Nephron (organoid): ENCODE data around the gene ANKMY1.

Experiments used
- H3K27ac Mint-ChIP-seq, 3 experiments: 2 replicates each; pipeline ENCODE4 v1.8.0; 2020; ENCODE audit warnings: mixed read lengths in 3 of 3, mild to moderate bottlenecking in 2 of 3, moderate library complexity in 1 of 3
- H3K27me3 Mint-ChIP-seq: 2 replicates; pipeline ENCODE4 v1.8.0; 2021; ENCODE audit warnings: low read depth, mild to moderate bottlenecking, moderate library complexity, mixed read lengths
- H3K36me3 Mint-ChIP-seq: 2 replicates; pipeline ENCODE4 v1.8.0; 2020; ENCODE audit warnings: low read depth, mixed read lengths
- H3K4me1 Mint-ChIP-seq: 2 replicates; pipeline ENCODE4 v1.8.0; 2020; ENCODE audit warnings: mixed read lengths
- H3K4me3 Mint-ChIP-seq, 3 experiments: 2 replicates each; pipeline ENCODE4 v1.8.0; 2020; ENCODE audit warnings: mild to moderate bottlenecking in 3 of 3, mixed read lengths in 3 of 3, moderate library complexity in 2 of 3
- H3K9me3 Mint-ChIP-seq: 2 replicates; pipeline ENCODE4 v1.8.0; 2020; ENCODE audit warnings: mixed read lengths
- TF ChIP-seq, protein P1 (sequence below), 3 experiments: fragments of 200-600 bp; sonication (generic); IDR thresholded peaks; one replicate each; pipeline ENCODE4 v1.5.0; 2021; ENCODE audit warnings: antibody characterized with exemption in 3 of 3; ENCODE audit not compliant: unreplicated experiment in 3 of 3

ANKMY1 gene

DNA sequence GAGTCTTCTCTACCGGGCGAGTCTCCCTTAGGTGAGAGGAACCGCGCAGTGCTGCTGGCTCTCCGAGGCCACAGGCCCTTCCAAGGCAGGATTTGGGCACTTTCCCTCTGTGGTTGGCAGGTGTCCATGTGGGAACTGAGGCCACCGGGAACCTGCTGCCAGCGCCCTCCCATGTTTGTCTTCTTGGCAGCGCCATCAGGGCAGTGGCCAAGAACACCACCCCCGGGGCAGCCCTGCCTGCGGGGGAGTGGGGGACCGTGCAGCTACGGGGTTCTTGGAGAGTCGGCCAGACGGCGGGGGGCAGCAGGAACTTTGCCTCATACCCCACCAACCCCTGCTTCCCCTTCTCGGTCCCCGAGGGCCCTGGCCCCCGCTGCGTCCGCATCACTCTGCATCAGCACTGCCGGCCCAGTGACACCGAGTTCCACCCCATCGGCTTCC lies 38.7 kb upstream of the ANKMY1 start:
- Mint-ChIP-seq H3K9me3 (no peaks in the 10 kb centered on the region), H3K4me1 (no peaks in the 10 kb centered on the region), H3K27ac (no peak overlapping the region), H3K27me3 (no peaks in the 10 kb centered on the region), H3K36me3 (peaks cover 8% of the 10 kb centered on the region), H3K4me3 (no peak overlapping the region)
- TF ChIP-seq, protein P1, sequence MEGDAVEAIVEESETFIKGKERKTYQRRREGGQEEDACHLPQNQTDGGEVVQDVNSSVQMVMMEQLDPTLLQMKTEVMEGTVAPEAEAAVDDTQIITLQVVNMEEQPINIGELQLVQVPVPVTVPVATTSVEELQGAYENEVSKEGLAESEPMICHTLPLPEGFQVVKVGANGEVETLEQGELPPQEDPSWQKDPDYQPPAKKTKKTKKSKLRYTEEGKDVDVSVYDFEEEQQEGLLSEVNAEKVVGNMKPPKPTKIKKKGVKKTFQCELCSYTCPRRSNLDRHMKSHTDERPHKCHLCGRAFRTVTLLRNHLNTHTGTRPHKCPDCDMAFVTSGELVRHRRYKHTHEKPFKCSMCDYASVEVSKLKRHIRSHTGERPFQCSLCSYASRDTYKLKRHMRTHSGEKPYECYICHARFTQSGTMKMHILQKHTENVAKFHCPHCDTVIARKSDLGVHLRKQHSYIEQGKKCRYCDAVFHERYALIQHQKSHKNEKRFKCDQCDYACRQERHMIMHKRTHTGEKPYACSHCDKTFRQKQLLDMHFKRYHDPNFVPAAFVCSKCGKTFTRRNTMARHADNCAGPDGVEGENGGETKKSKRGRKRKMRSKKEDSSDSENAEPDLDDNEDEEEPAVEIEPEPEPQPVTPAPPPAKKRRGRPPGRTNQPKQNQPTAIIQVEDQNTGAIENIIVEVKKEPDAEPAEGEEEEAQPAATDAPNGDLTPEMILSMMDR (IDR thresholded peaks at IDR 0.05; ENCODE audit: unreplicated experiment in 3 of 3), result no peak

DNA sequence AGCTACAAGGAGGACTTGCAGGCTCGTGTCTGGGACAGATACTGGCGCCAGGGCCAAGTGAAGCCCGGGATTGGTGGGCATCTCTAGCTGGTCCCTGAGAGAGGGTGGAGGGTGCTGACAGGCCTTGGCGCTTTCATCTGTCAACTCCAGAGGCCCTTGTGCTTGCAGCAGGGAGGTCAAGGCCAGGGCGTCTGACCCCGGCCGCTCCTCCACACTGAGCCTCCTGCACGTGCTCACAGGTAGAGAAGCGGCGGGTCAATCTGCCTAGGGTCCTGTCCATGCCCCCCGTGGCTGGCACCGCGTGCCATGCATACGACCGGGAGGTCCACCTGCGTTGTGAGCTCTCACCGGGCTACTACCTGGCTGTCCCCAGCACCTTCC lies 38.3 kb upstream of the ANKMY1 start:
- H3K27ac Mint-ChIP-seq, result no peak overlapping the region
- TF ChIP-seq, protein P1 (IDR thresholded peaks at IDR 0.05; ENCODE audit: unreplicated experiment in 3 of 3), result no peak
- no peaks in the 10 kb centered on the region for H3K9me3 Mint-ChIP-seq
- H3K36me3 Mint-ChIP-seq, result peaks cover 12% of the 10 kb centered on the region
- no peaks in the 10 kb centered on the region for H3K4me1 Mint-ChIP-seq
- H3K27me3 Mint-ChIP-seq, result no peaks in the 10 kb centered on the region
- H3K4me3 Mint-ChIP-seq, result no peak overlapping the region

DNA sequence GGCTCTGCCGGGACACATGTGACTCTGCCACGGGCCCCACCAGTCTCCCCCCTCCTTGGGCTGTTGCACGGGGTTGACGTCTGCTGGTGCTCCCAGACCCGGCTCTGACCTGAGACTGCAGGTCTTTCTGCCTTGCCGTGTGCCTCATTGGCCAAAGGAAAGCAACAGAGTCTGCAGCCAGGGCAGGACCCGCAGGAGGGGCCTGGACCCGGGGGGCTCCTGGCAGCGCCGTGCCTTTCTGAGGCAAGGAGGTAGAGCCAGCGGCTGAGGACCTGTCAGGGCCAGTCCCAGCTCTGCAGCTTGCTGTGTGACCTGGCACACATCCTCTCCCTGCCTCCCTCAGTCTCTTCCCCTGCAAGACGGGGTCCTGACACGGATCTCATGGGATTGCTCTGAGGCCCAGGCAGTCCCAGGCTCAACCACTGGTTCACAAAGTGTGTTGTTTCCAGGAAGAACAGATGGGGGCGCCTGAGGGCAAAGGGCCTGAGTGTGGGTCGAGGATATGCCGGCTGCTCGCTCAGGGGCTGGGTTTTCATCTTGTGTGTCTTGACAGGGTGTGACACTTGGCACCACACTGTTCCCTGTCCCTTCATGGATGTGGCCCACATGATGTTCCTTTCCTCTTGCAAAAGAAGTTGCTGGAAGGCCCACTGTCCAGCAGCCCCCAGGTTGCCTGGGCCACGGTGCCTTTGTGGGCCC lies 37.7 kb upstream of the ANKMY1 start:
- Mint-ChIP-seq H3K27me3 (no peaks in the 10 kb centered on the region), H3K36me3 (peaks cover 15% of the 10 kb centered on the region), H3K4me1 (no peaks in the 10 kb centered on the region), H3K9me3 (no peaks in the 10 kb centered on the region), H3K27ac (no peak overlapping the region), H3K4me3 (no peak overlapping the region)
- TF ChIP-seq, protein P1 (IDR thresholded peaks at IDR 0.05; ENCODE audit: unreplicated experiment in 3 of 3), result peak in 2 of 3 experiments; percentile 12 to 25

DNA sequence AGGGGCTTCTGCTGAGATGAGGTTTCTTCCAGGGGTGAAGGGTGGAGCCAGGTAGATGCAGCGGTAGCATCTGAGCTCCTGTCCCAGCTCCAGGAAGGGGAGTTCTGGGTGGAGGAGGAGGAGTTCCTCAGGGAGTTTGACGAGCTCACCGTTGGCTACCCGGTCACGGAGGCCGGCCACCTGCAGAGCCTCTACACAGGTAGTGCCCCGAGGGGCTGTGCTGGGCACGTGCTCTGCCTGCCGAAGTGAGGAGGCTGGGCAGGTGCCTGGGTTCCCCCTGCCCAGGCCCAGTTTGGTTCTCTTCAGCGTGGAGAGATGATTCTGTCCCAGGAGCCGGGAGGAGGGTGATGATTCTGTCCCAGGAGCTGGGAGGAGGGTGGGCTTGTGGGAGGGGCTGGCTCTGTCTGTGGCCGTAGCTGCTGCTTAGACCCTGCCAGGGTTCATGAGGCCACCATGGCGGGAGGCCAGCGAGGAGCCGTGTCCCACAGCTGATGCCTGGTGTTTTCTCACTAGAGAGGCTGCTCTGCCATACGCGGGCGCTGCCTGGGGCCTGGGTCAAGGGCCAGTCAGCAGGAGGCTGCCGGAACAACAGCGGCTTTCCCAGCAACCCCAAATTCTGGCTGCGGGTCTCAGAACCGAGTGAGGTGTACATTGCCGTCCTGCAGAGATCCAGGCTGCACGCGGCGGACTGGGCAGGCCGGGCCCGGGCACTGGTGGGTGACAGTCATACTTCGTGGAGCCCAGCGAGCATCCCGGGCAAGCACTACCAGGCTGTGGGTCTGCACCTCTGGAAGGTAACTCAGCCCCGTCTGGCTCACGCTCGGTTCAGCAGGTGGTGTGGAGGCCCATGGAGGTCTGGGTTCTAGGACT lies 37.0 kb upstream of the ANKMY1 start:
- no peak overlapping the region for H3K4me3 Mint-ChIP-seq
- H3K9me3 Mint-ChIP-seq, result no peaks in the 10 kb centered on the region
- H3K4me1 Mint-ChIP-seq, result no peaks in the 10 kb centered on the region
- peaks cover 10% of the 10 kb centered on the region for H3K36me3 Mint-ChIP-seq
- TF ChIP-seq, protein P1 (IDR thresholded peaks at IDR 0.05; ENCODE audit: unreplicated experiment in 3 of 3), result no peak
- H3K27ac Mint-ChIP-seq, result no peak overlapping the region
- H3K27me3 Mint-ChIP-seq, result no peaks in the 10 kb centered on the region

DNA sequence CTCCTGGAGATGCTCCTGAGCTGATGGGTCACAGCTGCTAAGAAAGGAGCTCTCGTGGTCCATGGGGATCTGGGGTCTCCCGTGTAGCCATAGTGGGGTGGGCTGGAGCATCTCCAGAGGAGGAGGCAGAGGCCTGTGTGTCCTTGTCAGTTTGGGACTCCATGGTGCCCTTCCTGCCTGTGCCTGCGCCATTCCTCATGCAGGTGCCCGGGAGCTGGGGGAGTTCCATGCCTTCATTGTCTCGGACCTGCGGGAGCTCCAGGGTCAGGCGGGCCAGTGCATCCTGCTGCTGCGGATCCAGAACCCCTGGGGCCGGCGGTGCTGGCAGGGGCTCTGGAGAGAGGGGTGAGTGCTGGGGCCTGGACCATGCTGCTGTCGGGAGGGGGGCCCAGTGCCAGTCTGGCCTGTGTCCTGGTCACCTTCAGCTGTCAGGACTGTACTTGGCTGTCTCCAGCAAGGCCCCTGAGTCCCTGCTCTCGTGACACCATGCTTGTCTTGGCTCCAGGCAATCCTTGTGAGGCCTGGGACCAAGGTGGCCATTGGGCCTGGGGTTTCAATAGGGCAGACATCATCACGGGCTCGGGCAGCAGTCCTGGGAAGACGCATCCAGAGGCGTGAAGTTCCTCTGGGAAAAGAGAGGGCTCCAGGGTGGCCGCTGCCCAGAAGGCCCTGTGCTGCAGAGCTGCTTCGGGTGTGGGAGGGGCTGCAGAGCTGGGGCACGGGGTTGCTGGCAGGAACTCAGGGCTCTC lies 36.1 kb upstream of the ANKMY1 start:
- Mint-ChIP-seq H3K36me3 (peaks cover 12% of the 10 kb centered on the region), H3K27me3 (no peaks in the 10 kb centered on the region), H3K27ac (no peak overlapping the region), H3K4me1 (peaks cover 1% of the 10 kb centered on the region), H3K4me3 (no peak overlapping the region), H3K9me3 (no peaks in the 10 kb centered on the region)
- TF ChIP-seq, protein P1 (IDR thresholded peaks at IDR 0.05; ENCODE audit: unreplicated experiment in 3 of 3), result no peak
